ENCODE data around the gene SNRNP70. TPM values are rescaled to one million over a fixed set of nuclear protein-coding genes. Genes with fewer than 3 reads are reported as not detected.
A peak's percentile ranks its signal among the peaks of the same experiment; 100 is the strongest.

Gene SNRNP70
- total RNA-seq, 1 donor from 2014 or later: 296 TPM

DNA sequence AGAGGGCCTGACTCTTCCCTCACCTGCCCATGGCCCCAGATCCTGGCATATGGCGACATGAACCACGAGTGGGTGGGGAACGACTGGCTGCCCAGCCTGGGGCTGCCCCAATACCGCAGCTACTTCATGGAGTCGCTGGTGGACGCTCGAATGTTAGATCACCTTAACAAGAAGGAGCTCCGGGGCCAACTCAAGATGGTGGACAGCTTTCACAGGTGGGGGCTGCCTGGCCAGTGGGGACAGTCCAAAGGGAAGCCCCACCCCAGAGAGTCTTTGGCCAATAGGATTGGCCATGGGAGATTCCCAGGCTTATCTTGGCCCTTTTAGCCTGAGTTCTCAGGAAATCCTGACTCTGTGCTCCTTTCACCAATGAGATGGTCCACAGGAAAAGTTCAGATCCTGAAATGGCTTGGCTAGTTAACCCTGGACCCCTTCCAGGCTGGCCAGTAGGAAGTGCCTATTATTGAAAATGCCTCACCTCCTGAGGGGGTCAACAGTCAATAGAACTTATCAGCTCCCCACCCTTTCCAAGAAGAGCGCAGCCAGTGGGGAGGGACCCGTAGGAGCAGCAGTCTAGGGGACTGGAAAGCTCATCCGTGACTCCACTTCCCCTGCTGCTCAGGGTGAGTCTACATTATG, 62.9 kb downstream of the SNRNP70 start:
- Mint-ChIP-seq H3K9me3 (no peaks in the 10 kb centered on the region), H3K4me1 (ENCODE audit: unreplicated experiment) (peaks cover 23% of the 10 kb centered on the region), H3K27ac (peak overlapping the region; percentile 88), H3K27me3 (peaks cover 3% of the 10 kb centered on the region), H3K36me3 (no peaks in the 10 kb centered on the region), H3K4me3 (peak overlapping the region; percentile 95)
- no peak for TF ChIP-seq CTCF (conservative IDR thresholded peaks at IDR 0.05)
- no peak for DNase-seq (ENCODE audit: extremely low spot score, unreplicated experiment)

- H3K9me3 Mint-ChIP-seq: peaks cover 6% of the 10 kb centered on the region
- H3K4me1 Mint-ChIP-seq (ENCODE audit: unreplicated experiment): peaks cover 22% of the 10 kb centered on the region
- peak; percentile 99 for DNase-seq (ENCODE audit: extremely low spot score, unreplicated experiment)
- H3K36me3 Mint-ChIP-seq: no peaks in the 10 kb centered on the region
- H3K27me3 Mint-ChIP-seq: peaks cover 3% of the 10 kb centered on the region
- H3K27ac Mint-ChIP-seq: peak overlapping the region; percentile 88
- H3K4me3 Mint-ChIP-seq: peak overlapping the region; percentile 95
- TF ChIP-seq CTCF (conservative IDR thresholded peaks at IDR 0.05): no peak
Observed at GRCh38 chr19:49148784-49149651, 63.8 kb downstream of the SNRNP70 start.

DNA sequence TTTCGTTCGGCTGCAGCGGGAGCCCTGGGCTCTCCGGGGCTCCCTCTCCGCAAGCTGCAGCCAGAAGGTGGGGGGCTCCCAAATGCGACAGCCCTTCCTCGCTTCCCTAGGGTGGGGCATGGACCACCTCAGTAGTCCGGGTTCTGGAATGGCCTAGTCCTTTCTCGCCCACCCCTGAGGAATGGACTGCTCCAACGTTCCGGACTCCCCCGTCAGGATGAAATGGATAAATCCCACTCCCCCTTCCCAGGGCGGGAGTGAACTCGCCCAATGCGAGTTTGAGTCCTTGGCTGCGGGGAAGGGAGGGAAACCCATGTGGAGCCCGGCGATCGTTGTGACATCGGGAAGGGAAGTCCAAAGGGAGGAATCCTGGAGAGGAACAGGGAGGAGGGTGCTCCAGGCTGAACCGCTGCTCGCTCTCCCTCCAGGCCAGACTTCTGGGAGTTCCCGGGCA, 64.4 kb downstream of the SNRNP70 start:
- Mint-ChIP-seq H3K4me3 (peak overlapping the region; percentile 95), H3K9me3 (peaks cover 10% of the 10 kb centered on the region), H3K27me3 (peaks cover 3% of the 10 kb centered on the region), H3K27ac (peak overlapping the region; percentile 88), H3K36me3 (no peaks in the 10 kb centered on the region), H3K4me1 (ENCODE audit: unreplicated experiment) (peaks cover 22% of the 10 kb centered on the region)
- no peak for TF ChIP-seq CTCF (conservative IDR thresholded peaks at IDR 0.05)
- DNase-seq (ENCODE audit: extremely low spot score, unreplicated experiment): peak; percentile 84

DNA sequence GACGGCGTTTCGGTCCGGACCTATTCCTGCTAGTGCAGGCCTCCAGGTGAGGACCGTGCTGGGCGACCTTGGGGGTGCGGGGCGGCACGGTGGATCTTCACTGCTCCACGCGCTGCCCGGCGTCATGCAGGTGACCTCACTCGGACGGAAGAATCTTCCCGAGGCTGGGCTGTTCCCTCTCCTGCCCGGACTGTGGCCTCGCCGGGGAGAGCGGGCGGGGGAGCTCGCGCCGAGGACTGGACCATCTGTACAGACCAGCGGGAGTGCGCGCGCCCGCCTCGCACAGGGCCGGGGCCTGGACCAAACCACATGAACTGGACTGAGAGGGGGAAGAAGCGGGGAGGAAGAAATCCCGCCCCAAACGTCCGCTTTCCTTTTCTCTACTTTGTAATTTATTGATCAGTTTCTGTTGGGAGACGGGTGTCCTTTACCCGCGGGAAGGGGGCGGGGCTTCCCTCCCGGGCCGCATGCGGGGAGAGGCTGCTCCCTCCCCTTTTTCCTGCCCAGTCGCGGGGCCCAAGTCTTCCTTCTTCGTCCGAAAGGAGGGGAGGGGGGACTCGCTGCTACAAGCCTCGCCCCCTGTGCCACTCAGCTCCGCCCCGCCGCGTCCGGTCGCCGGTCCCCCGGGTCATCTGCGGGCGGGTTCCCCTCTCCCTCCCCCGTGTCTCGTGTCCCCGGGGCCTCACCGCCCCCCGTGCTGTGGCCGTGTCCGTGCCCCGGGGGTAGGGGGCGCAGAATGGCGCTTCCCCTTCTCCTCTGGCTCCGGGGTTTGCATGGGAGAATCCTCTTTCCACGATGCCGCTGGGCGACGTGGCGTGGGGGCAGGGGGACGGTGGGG, 65.1 kb downstream of the SNRNP70 start:
- Mint-ChIP-seq H3K27me3 (peaks cover 3% of the 10 kb centered on the region), H3K27ac (peak overlapping the region; percentile 88), H3K4me1 (ENCODE audit: unreplicated experiment) (peaks cover 20% of the 10 kb centered on the region), H3K9me3 (peaks cover 10% of the 10 kb centered on the region), H3K36me3 (no peaks in the 10 kb centered on the region), H3K4me3 (peak overlapping the region; percentile 95)
- peak; percentile 90 for DNase-seq (ENCODE audit: extremely low spot score, unreplicated experiment)
- no peak for TF ChIP-seq CTCF (conservative IDR thresholded peaks at IDR 0.05)

DNA sequence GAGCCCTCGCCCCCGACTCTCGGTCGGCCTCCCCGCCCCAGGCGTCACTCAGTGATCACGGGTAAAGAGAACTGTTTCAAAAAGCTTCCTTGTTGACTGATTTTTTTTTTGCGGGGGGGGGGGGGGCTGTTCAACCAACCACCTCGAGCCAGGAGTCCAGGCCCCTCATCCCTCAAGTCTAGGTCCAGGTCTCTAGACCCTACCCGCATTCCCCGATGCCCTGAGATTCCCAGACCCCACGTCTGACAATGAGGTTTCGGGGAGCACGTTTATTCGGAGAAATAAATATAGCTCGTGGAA, 65.6 kb downstream of the SNRNP70 start:
- DNase-seq (ENCODE audit: extremely low spot score, unreplicated experiment): no peak
- peak overlapping the region; percentile 95 for H3K4me3 Mint-ChIP-seq
- H3K27me3 Mint-ChIP-seq: peaks cover under 1% of the 10 kb centered on the region
- H3K27ac Mint-ChIP-seq: no peak overlapping the region
- TF ChIP-seq CTCF (conservative IDR thresholded peaks at IDR 0.05): no peak
- H3K4me1 Mint-ChIP-seq (ENCODE audit: unreplicated experiment): peaks cover 20% of the 10 kb centered on the region
- peaks cover 10% of the 10 kb centered on the region for H3K9me3 Mint-ChIP-seq
- no peaks in the 10 kb centered on the region for H3K36me3 Mint-ChIP-seq
